Caco-2 (cell line): ENCODE results near the gene BCAS3. TPM values are rescaled to one million over a fixed set of nuclear protein-coding genes. Genes with fewer than 3 reads are reported as not detected.

Source experiments
- BruUV-seq: library from RNA; stranded (reverse); fragments of 400-500 nt; replicated peaks from 2 replicates; lab custom pipeline; 2021; lab: Mats Ljungman, UMichigan
- CTCF ChIA-PET: fragments of 300-600 bp; sonication (Branson Sonifier 250); formaldehyde crosslinking; loops from one replicate; lab custom pipeline; 2022; ENCODE audit warnings: antibody characterized with exemption; lab: Charles Lee
- POLR2A ChIA-PET: fragments of 300-600 bp; sonication (Branson Sonifier 250); formaldehyde crosslinking; loops from one replicate; lab custom pipeline; 2022; ENCODE audit warnings: antibody characterized with exemption; lab: Charles Lee
- DNase-seq, 2 experiments: peaks; one replicate each; pipeline versions ENCODE4 v3.0.0 to v3.0.0-alpha.2; 2020 to 2022
- H3K27me3 ChIP-seq: replicated peaks from 2 replicates; pipeline ENCODE4 v1.6.0; 2011; ENCODE audit warnings: low read length; ENCODE audit not compliant: control insufficient read depth, insufficient read depth
- H3K36me3 ChIP-seq: 2 replicates; pipeline ENCODE4 v1.5.1; 2011; ENCODE audit warnings: low read length; ENCODE audit not compliant: control insufficient read depth, insufficient read depth
- H3K4me1 ChIP-seq: fragments of 250-450 bp; sonication (Bioruptor Pico); 2 replicates; pipeline ENCODE4 v1.5.1; 2020; ENCODE audit warnings: mild to moderate bottlenecking
- H3K4me3 ChIP-seq: 2 replicates; pipeline ENCODE4 v1.5.1; 2011; ENCODE audit warnings: low read depth, mild to moderate bottlenecking, control low read depth, low read length
- H3K9me3 ChIP-seq: fragments of 250-450 bp; sonication (Bioruptor Pico); 2 replicates; pipeline ENCODE4 v1.5.1; 2020; ENCODE audit warnings: mild to moderate bottlenecking, moderate library complexity
- H3K27ac Mint-ChIP-seq: one replicate; pipeline ENCODE4 v1.8.0; 2022; ENCODE audit warnings: mixed read lengths; ENCODE audit not compliant: unreplicated experiment
- H3K27me3 Mint-ChIP-seq: one replicate; pipeline ENCODE4 v1.8.0; 2022; ENCODE audit warnings: mixed read lengths; ENCODE audit not compliant: insufficient read depth, unreplicated experiment
- H3K36me3 Mint-ChIP-seq: one replicate; pipeline ENCODE4 v1.8.0; 2022; ENCODE audit warnings: mild to moderate bottlenecking, mixed read lengths; ENCODE audit not compliant: insufficient read depth, unreplicated experiment
- H3K4me1 Mint-ChIP-seq: one replicate; pipeline ENCODE4 v1.8.0; 2022; ENCODE audit warnings: low read depth, mixed read lengths; ENCODE audit not compliant: unreplicated experiment
- H3K4me3 Mint-ChIP-seq: one replicate; pipeline ENCODE4 v1.8.0; 2022; ENCODE audit warnings: mild to moderate bottlenecking, moderate library complexity, mixed read lengths; ENCODE audit not compliant: unreplicated experiment
- H3K9me3 Mint-ChIP-seq: one replicate; pipeline ENCODE4 v1.8.0; 2022; ENCODE audit warnings: mixed read lengths; ENCODE audit not compliant: unreplicated experiment
- intact Hi-C: fragments of 100-400 bp; cut with micrococcal nuclease; formaldehyde crosslinking; loops from one replicate; pipeline ENCODE4 v1.10.0; 2022; ENCODE audit not compliant: unreplicated experiment
- total RNA-seq: library from RNA; stranded (reverse); gene quantifications from 2 replicates; pipeline ENCODE4 v1.2.3, GENCODE V29; 2022
- TF ChIP-seq, protein P1 (sequence below), 2 experiments: fragments of 200-600 bp in 1 of 2; IDR thresholded peaks; 1 replicate in 1 of 2; 2 replicates in 1 of 2; pipeline versions ENCODE4 v1.5.1 to v1.8.0; 2011 to 2022; ENCODE audit warnings: antibody characterized with exemption in 1 of 2, control low read depth in 1 of 2, inconsistent platforms in 1 of 2, low read depth in 1 of 2, low read length in 1 of 2, mild to moderate bottlenecking in 1 of 2, moderate library complexity in 1 of 2; ENCODE audit not compliant: insufficient read depth in 1 of 2, severe bottlenecking in 1 of 2, unreplicated experiment in 1 of 2

BCAS3 gene
- total RNA-seq, 1 experiment from 2014 or later, result 44.1 TPM

DNA sequence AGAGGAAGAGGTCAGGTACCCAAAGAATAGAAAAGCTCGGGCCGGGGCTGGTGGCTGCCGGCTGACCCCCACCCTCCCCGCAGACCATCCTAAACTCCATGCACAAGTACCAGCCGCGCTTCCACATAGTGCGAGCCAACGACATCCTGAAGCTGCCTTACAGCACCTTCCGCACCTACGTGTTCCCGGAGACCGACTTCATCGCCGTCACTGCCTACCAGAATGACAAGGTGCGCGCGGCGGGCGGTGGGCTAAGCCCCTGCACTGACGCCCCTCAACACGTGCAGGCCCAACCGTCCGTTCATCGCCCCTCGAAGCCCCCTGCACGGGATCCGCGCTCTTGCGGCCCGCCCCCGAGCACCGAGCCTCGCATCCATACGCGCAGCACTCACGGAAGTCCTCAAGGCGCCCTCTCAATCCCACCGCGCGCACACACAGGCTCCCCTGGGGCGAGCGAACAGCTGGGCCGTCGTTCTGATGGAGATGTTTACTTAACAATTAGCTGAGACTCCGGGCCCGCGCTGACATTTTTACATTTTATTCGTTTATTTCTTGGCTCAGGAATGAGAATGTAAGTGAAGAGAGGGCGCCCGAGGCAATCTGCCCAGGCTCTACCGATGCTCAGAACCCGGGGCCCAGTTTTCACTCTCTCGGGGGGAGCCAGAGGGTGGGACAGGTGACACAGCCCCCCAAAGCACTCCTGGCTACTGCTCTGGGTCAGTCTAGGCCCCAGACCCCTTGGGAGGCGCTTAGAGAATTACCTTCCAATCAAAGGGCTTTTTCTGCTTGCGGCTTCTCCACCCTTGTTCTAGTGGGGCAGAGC is 725.5 kb downstream of the BCAS3 start:
- TF ChIP-seq, protein P1, sequence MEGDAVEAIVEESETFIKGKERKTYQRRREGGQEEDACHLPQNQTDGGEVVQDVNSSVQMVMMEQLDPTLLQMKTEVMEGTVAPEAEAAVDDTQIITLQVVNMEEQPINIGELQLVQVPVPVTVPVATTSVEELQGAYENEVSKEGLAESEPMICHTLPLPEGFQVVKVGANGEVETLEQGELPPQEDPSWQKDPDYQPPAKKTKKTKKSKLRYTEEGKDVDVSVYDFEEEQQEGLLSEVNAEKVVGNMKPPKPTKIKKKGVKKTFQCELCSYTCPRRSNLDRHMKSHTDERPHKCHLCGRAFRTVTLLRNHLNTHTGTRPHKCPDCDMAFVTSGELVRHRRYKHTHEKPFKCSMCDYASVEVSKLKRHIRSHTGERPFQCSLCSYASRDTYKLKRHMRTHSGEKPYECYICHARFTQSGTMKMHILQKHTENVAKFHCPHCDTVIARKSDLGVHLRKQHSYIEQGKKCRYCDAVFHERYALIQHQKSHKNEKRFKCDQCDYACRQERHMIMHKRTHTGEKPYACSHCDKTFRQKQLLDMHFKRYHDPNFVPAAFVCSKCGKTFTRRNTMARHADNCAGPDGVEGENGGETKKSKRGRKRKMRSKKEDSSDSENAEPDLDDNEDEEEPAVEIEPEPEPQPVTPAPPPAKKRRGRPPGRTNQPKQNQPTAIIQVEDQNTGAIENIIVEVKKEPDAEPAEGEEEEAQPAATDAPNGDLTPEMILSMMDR (IDR thresholded peaks at IDR 0.05; ENCODE audit: insufficient read depth in 1 of 2, low read depth in 1 of 2, low read length in 1 of 2, severe bottlenecking in 1 of 2, unreplicated experiment in 1 of 2), result no peak
- Mint-ChIP-seq H3K4me1 (no peaks in the 10 kb centered on the region), H3K4me3 (no peak overlapping the region), H3K27me3 (no peaks in the 10 kb centered on the region), H3K27ac (no peak overlapping the region), H3K9me3 (no peaks in the 10 kb centered on the region), H3K36me3 (peaks cover 14% of the 10 kb centered on the region)
- Histone ChIP-seq H3K4me1 (0 out of 2 replicates have a peak, but pooled peaks cover under 1% of the 10 kb centered on the region), H3K4me3 (no peak overlapping the region), H3K36me3 (no peaks in the 10 kb centered on the region), H3K9me3 (no peaks in the 10 kb centered on the region), H3K27me3 (no peaks in the 10 kb centered on the region)
- ChIA-PET CTCF (interaction anchor here (0.6 kb wide), 1 partner anchor 484 kb away, joined by 4 read pairs; no protein-coding TSS in a partner anchor), POLR2A (no interaction called here)
- intact Hi-C loops, result no loop called here
- no peak for DNase-seq
- no TSS peak for BruUV-seq

DNA sequence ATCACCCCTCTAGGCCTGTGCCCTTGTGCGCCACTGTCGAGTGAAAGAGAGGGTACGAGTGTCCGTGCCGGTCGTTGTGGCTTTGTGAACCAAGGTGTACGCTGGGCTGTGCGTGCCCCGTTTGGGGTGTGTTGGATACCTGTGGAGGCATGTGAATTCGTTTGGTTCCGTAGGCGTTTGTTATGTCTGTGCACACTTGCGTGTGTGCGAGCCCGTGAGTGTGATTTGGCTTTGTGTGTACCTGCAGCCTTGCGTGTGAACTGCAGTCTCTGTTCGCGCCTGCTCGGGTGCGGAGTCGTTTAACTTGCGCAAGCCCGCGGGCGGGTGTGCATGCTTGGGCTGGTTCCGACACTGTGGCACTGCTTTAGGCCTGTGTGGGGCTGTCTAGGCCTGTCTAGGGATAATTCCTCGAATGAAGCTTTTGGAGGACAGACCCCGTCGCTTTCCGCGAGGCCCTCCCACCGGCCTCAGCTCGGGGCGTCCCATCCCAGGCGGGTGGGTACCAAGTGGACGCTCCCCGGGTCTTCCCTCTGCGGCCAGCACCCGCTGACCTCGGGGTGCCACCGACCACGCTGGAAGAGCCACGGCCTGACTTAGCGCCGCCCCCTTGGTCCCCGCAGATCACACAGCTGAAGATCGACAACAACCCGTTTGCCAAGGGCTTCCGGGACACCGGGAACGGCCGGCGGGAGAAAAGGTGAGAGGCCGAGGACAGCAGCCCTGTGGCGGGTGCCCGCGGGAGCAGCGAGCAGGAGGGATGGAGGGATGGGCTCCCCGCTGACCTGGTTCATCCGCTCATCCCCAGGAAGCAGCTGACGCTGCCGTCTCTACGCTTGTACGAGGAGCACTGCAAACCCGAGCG is 726.4 kb downstream of the BCAS3 start:
- Histone ChIP-seq H3K36me3 (no peaks in the 10 kb centered on the region), H3K9me3 (no peaks in the 10 kb centered on the region), H3K27me3 (no peaks in the 10 kb centered on the region), H3K4me1 (no peaks in the 10 kb centered on the region), H3K4me3 (no peak overlapping the region)
- no TSS peak for BruUV-seq
- ChIA-PET CTCF (interaction anchor here (0.6 to 1.0 kb wide), 2 partner anchors 10 to 485 kb away, joined by 3 to 4 read pairs; no protein-coding TSS in a partner anchor), POLR2A (no interaction called here)
- no peak overlapping the region for H3K27ac Mint-ChIP-seq
- no peaks in the 10 kb centered on the region for H3K4me1 Mint-ChIP-seq
- DNase-seq, result no peak
- intact Hi-C loops, result no loop called here
- TF ChIP-seq, protein P1 (IDR thresholded peaks at IDR 0.05; ENCODE audit: insufficient read depth in 1 of 2, low read depth in 1 of 2, low read length in 1 of 2, severe bottlenecking in 1 of 2, unreplicated experiment in 1 of 2), result no peak
- H3K27me3 Mint-ChIP-seq, result no peaks in the 10 kb centered on the region
- peaks cover 8% of the 10 kb centered on the region for H3K36me3 Mint-ChIP-seq
- H3K4me3 Mint-ChIP-seq, result no peak overlapping the region
- H3K9me3 Mint-ChIP-seq, result no peaks in the 10 kb centered on the region

DNA sequence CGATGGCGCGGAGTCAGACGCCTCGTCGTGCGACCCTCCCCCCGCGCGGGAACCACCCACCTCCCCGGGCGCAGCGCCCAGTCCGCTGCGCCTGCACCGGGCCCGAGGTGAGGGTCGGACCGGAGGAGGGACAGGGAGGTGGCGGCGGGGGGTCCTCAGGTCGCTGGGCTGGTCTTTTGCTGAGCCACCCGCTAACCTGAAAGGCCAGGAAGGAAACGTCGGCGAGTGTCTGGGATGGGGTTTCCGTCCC is 726.9 kb downstream of the BCAS3 start:
- ChIA-PET POLR2A (no interaction called here), CTCF (interaction anchor here (1.0 kb wide), 1 partner anchor 11 kb away, joined by 3 read pairs; no protein-coding TSS in a partner anchor)
- Mint-ChIP-seq H3K36me3 (peaks cover 8% of the 10 kb centered on the region), H3K27me3 (no peaks in the 10 kb centered on the region), H3K9me3 (no peaks in the 10 kb centered on the region), H3K27ac (no peak overlapping the region), H3K4me3 (no peak overlapping the region), H3K4me1 (no peaks in the 10 kb centered on the region)
- no peak for DNase-seq
- no peaks in the 10 kb centered on the region for H3K4me1 ChIP-seq
- no peak overlapping the region for H3K4me3 ChIP-seq
- no peaks in the 10 kb centered on the region for H3K9me3 ChIP-seq
- intact Hi-C loops, result no loop called here
- H3K27me3 ChIP-seq, result no peaks in the 10 kb centered on the region
- TF ChIP-seq, protein P1 (IDR thresholded peaks at IDR 0.05; ENCODE audit: insufficient read depth in 1 of 2, low read depth in 1 of 2, low read length in 1 of 2, severe bottlenecking in 1 of 2, unreplicated experiment in 1 of 2), result no peak
- BruUV-seq, result no TSS peak
- no peaks in the 10 kb centered on the region for H3K36me3 ChIP-seq
